Measurements from ENCODE around the gene MOB3C.

The MOB3C gene

GRCh38 chr1:46580140-46580903, 36.3 kb downstream of the MOB3C start:
- H3K4me3 ChIP-seq (ENCODE audit: low read depth, low read length), result no peak overlapping the region

- H3K4me3 ChIP-seq (ENCODE audit: low read depth, low read length), result no peak overlapping the region
Observed at GRCh38 chr1:46577671-46578070, 38.9 kb downstream of the MOB3C start.

- H3K4me3 ChIP-seq (ENCODE audit: low read depth, low read length), result no peak overlapping the region
Observed at GRCh38 chr1:46576596-46576995, 40.0 kb downstream of the MOB3C start.

- H3K4me3 ChIP-seq (ENCODE audit: low read depth, low read length), result no peak overlapping the region
Observed at GRCh38 chr1:46575778-46576177, 40.8 kb downstream of the MOB3C start.

- no peak overlapping the region for H3K4me3 ChIP-seq (ENCODE audit: low read depth, low read length)
Observed at GRCh38 chr1:46575300-46575699, 41.3 kb downstream of the MOB3C start.

GRCh38 chr1:46571691-46572225, 44.9 kb downstream of the MOB3C start:
- no peak overlapping the region for H3K4me3 ChIP-seq (ENCODE audit: low read depth, low read length)

- no peak overlapping the region for H3K4me3 ChIP-seq (ENCODE audit: low read depth, low read length)
Observed at GRCh38 chr1:46569884-46570725, 46.5 kb downstream of the MOB3C start.

- H3K4me3 ChIP-seq (ENCODE audit: low read depth, low read length), result no peak overlapping the region
Observed at GRCh38 chr1:46569116-46569515, 47.5 kb downstream of the MOB3C start.

GRCh38 chr1:46568461-46568891, 48.1 kb downstream of the MOB3C start:
- no peak overlapping the region for H3K4me3 ChIP-seq (ENCODE audit: low read depth, low read length)

- H3K4me3 ChIP-seq (ENCODE audit: low read depth, low read length), result no peak overlapping the region
Observed at GRCh38 chr1:46563341-46563740, 53.3 kb downstream of the MOB3C start.

GRCh38 chr1:46562498-46562897, 54.1 kb downstream of the MOB3C start:
- H3K4me3 ChIP-seq (ENCODE audit: low read depth, low read length), result no peak overlapping the region

- H3K4me3 ChIP-seq (ENCODE audit: low read depth, low read length), result no peak overlapping the region
Observed at GRCh38 chr1:46558966-46559365, 57.6 kb downstream of the MOB3C start.

GRCh38 chr1:46558141-46558963, 58.3 kb downstream of the MOB3C start:
- H3K4me3 ChIP-seq (ENCODE audit: low read depth, low read length), result no peak overlapping the region
